GM21528 (cell line): ENCODE results near the gene ITSN1.
"Not testable (repeated sequence)": the region's sequence is repeated elsewhere in the genome, so short reads cannot be mapped to it uniquely, and the experiment has no call there.

ENCODE experiments used
- ATAC-seq: cut with Tn5 transposase; IDR thresholded peaks from one replicate; pipeline ENCODE4 v1.9.1; 2021; ENCODE audit warnings: mild to moderate bottlenecking, moderate library complexity; ENCODE audit not compliant: unreplicated experiment, low FRiP score

Gene ITSN1

GRCh38 chr21:33762803-33763581 is 120.7 kb downstream of the ITSN1 start:
- no peak for ATAC-seq

DNA sequence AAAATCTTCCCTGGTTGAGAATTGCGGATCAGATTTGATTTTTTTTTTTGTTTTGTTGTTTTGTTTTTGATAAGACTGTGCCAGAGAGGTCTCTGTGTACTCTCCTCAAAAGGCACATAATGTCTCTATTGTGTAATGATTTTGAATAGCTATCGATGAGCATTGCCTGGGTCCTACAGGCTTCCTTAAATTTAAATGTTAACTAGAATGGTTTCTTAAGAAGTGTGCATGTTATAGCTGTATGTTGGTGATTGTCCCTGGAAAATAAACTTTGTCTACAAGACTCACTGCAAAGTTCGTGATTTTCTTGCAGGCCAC is 121.2 kb downstream of the ITSN1 start:
- ATAC-seq, result no peak

DNA sequence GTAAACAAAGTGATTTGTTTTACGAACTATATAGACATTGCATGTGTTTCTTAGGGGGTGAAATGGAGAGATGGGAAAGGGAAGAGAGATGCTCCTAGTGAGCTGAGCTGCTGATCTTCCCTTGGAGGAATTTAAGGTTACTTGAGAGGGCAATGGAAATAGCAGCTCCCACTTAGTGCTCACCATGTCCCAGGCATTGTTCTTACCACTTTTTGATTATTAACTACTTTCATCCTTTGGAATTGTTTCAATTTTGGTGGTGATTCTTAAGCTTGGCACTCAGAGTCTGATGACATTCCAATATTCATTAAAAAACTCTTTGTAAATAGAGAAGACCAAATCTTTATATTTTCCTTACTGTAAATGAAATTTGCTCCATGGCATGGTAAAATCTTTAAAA is 124.9 kb downstream of the ITSN1 start:
- no peak for ATAC-seq

- ATAC-seq, result no peak
These were observed 125.7 kb downstream of the ITSN1 start for GRCh38 chr21:33767960-33768359.

DNA sequence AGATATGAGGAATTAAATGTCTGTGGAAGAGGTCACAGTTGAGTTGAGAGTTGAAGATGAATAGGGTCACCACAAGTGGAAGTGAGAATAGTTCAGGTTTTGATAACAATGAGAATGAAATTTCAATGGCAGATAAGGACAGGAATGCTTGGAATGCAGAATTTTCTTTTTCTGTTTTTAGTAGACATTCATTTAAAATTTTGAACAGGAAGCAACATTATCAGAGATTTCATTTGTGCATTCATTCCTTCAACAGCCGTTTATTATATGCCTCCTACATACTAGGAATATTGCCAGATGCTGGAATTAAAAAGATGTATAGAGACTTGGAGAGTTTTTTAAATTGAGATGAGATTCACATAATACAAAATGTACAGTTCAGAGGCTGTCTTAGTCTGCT is 126.8 kb downstream of the ITSN1 start:
- no peak for ATAC-seq

GRCh38 chr21:33770542-33770941 is 128.2 kb downstream of the ITSN1 start:
- ATAC-seq, result no peak

- no peak for ATAC-seq
These were observed 129.7 kb downstream of the ITSN1 start for GRCh38 chr21:33771976-33772375.

GRCh38 chr21:33774551-33774950 is 132.2 kb downstream of the ITSN1 start:
- no peak for ATAC-seq

DNA sequence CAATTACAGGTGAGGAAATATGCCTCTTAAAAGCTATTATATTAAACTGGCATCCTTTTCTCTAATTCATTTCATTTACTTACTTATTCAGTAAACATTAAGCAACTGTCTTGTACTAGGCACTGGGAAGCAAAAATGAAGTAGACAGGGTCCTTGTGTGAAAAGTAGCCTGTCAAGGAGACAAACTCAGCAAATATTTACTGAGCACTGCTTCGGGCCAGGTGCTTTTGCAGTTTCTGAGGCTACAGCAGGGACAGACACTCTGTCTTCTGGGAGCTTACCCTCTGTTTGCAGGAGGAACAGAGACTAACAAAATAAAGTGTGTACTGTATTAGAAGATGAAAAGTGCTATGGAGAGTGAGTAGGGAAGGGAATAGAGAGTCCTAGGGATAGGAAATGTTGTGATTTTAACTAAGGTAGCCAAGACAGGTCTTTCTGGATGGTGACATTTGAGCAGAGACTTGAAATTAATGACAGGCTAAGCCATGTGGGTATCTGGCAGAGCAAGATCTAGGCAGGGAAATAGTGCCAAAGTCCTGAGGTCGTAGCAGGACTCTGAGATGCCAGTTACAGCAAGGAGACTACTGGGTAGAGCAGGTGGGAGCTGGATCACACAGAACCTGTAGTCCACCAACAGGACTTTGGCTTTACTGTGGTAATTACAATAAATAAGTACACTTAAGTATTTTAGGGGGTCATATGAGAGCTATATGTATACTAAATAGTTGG is 133.0 kb downstream of the ITSN1 start:
- no peak for ATAC-seq

GRCh38 chr21:33780631-33781030 is 138.3 kb downstream of the ITSN1 start:
- ATAC-seq, result no peak

GRCh38 chr21:33781121-33781520 is 138.8 kb downstream of the ITSN1 start:
- no peak for ATAC-seq

- ATAC-seq, result no peak
These were observed 141.1 kb downstream of the ITSN1 start for GRCh38 chr21:33783187-33783979.

DNA sequence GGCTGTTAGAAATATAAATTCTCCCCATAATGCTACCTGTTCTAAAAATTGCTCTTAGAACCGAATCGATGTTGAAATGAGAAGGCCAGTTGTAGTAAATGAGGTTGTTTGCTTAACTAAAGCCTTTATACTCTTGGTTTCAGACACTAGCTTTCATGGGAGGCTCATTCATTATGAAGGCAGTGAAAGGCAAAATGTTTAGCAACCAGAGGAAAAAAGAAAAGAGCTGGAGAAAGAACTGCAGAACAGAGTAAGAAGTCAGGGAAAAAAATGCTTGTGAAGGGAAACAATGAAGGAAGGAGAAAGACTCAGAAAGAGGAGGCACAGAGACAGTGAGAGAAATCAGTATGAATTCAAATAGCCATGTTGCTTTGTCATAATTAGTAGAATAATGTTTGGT is 145.1 kb downstream of the ITSN1 start:
- ATAC-seq, result no peak

DNA sequence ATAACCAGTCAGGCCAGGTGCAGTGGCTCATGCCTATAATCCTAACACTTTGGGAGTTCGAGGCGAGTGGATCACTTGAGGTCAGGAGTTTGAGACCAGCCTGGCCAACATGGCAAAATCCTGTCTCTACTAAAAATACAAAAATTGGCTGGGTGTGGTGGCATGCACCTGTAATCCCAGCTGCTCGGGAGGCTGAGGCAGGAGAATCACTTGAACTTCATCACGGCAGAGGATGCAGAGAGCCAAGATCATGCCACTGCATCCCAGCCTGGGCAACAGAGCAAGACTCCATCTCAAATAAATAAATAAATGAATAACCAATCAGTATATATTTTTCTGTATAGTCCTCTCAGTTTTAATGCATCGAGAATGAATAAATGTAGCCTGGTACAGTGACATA is 146.1 kb downstream of the ITSN1 start:
- not testable (repeated sequence) for ATAC-seq

DNA sequence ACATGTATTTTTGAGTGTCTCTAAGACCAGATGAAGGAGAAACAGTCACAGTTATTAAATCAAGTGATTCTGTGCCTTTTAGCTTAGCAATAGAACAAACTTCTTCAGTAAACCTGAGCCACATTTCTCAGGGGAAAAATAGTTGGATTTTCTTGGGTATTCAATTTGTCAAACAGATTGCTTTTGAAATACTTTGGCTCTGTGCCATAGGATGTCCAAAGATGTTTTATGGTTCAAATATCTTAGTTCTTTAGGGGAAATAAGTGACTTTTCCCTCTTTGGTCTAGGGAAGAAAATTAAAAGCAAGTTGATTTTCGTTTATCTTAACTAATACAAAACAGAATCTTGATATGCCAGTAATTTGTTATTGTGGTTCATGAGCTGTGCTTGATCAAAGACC is 147.4 kb downstream of the ITSN1 start:
- ATAC-seq, result no peak

GRCh38 chr21:33791073-33791472 is 148.8 kb downstream of the ITSN1 start:
- ATAC-seq, result no peak

GRCh38 chr21:33794596-33794995 is 152.3 kb downstream of the ITSN1 start:
- no peak for ATAC-seq

DNA sequence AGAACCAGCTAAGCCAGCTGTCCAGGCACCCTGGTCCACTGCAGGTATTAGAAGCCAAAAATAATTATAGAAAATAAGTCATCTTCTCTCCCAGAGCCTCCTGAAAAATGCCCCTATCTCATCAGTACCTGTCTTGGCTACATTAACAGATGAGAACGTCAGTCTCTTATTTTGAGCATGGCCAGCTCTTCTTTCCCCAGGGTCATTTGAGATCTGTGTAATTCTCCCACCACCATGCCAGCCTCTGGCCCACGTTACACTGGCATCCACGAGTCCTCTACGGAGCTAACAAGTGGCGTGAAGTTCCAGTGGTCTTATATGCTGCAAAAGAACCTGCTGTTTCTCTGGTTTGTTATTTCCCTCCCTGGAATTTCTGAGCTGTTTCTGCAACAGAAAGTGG is 155.3 kb downstream of the ITSN1 start:
- ATAC-seq, result no peak

DNA sequence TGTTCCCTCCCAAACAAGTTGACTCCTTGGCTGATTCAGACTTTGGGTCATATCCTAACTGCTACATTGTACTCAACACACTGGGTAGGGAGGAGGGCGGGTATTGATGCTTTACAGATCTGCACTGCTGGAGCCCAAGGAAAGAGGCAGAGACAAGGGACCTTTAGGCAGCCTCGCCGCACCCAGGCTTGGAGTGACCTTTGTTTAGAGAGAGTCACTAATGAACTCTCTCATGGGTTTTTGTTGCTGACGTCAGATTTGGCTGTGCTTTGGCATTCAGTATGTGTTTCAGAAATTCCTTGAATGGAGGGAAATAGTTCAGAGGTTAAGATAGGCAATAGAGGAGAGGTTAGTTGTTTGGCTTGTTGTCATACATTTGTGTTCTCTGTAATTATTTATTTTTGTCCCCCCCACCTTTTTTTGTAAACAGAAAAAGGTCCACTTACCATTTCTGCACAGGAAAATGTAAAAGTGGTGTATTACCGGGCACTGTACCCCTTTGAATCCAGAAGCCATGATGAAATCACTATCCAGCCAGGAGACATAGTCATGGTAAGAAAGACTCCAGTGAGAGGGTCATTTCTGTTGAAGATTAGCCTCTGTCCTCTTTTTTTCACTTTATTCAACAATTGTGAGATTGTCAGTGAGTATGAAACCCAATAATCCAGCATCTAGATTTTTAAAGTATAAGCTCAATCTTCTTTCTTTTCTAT is 157.2 kb downstream of the ITSN1 start:
- no peak for ATAC-seq

DNA sequence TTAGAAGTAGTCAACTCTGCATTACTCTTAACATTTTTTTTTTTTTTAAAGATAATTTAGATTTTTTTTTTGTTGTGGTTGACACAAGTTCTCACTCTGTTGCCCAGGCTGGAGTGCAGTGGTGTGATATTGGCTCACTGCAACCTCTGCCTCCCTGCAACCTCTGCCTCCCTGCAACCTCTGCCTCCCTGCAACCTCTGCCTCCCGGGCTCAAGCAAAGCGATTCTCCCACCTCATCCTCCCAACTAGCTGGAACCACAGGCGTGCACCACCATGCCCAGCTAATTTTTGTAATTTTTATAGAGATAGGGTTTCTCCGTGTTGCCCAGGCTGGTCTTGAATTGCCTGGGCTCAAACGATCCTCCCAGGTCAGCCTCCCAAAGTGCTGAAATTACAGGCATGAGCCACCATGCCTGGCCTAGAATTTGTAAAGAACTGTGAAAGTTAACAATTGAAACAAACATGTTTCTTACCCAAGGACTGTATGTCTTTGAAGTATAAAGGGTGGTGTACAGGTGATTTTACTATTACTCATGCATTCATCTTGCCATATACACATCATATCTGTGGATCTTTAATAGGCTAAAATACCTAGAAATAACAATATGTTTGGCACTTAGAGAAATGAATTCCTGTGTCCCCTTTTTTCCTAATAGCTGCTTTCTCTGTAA is 158.6 kb downstream of the ITSN1 start:
- no peak for ATAC-seq
